GM12891 (cell line): ENCODE results near the gene CAPN10.
A peak's percentile ranks its signal among the peaks of the same experiment; 100 is the strongest.

Experiments
- DNase-seq: peaks from one replicate; pipeline ENCODE4 v3.0.0; 2011; ENCODE audit warnings: low spot score; ENCODE audit not compliant: insufficient read length
- FAIRE-seq: peaks from 2 replicates; lab custom pipeline; 2011; peaks lifted over from hg19 to GRCh38; lab: Jason Lieb, UNC
- PAX5 ChIP-seq: IDR thresholded peaks from 2 replicates; pipeline ENCODE4 v1.6.1; 2011; ENCODE audit warnings: low read length, moderate library complexity, mild to moderate bottlenecking; ENCODE audit not compliant: insufficient read depth, severe bottlenecking
- POLR2A ChIP-seq: IDR thresholded peaks from 2 replicates; pipeline ENCODE4 v1.6.1; 2011; ENCODE audit warnings: low read depth, low read length, control low read depth
- POLR2AphosphoS5 ChIP-seq: IDR thresholded peaks from 2 replicates; pipeline ENCODE4 v1.6.1; 2011; ENCODE audit warnings: low read depth, low read length, control low read depth
- POU2F2 ChIP-seq: IDR thresholded peaks from 2 replicates; pipeline ENCODE4 v1.6.1; 2011; ENCODE audit warnings: low read depth, mild to moderate bottlenecking, control low read depth, low read length, moderate library complexity
- SPI1 ChIP-seq: IDR thresholded peaks from 2 replicates; pipeline ENCODE4 v1.6.1; 2011; ENCODE audit warnings: low read depth, low read length, control low read depth
- TAF1 ChIP-seq: IDR thresholded peaks from 2 replicates; pipeline ENCODE4 v1.6.1; 2011; ENCODE audit warnings: low read depth, low read length, control low read depth

Gene CAPN10

DNA sequence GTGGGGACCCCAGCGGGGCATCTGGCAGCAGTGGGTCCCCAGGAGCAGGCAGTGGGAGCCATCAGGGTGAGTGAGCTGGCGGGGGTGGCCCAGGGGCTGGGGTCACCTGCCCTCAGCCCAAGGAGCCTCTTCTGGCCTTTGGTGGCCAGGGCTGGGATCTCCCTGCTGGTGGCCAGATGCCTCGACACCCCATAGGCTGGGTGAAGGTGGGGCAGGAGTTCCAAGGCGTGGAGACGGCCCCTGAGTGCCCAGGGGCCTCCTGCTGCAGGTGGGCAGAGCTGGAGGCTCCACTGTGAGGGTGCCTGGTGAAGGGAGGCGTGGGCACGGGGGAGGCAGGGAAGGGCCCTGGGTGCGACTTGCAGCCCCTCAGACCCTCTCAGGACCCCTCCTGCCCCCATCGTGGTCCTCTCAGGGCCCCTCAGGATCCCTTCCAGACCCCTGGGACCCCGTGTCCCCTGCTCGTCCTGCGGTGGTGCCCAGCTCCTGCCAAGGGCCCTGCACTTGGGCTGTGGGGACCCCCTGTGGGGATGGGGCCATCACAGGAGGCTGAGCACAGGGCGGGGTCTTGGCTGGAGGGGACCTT is 33.7 kb downstream of the CAPN10 start:
- no peak for DNase-seq
- no peak for FAIRE-seq
- TF ChIP-seq PAX5 (no peak), TAF1 (no peak), POLR2AphosphoS5 (no peak), POU2F2 (no peak), POLR2A (no peak), SPI1 (no peak)

- TF ChIP-seq POLR2A (no peak), SPI1 (peak; percentile 83)
- DNase-seq (no peak), FAIRE-seq (no peak)
Measured at GRCh38 chr2:240620859-240621258, 34.3 kb downstream of the CAPN10 start.

DNA sequence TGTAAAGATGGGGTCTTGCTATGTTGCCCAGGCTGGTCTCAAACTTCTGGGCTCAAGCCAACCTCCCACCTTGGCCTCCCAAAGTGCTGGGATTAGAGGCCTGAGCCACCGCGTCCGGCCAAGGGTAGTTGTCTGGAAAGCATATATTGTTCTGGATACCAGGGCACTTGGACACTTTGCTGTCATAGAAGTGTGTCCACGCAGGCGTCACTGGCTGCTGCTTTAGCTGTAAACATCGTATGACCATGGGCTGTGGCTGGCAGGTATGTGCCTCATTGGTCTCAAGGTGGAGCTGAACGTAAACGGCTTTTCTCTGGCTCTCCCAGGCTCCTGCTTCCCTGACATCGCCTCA is 35.5 kb downstream of the CAPN10 start:
- DNase-seq (no peak), FAIRE-seq (no peak)
- TF ChIP-seq SPI1 (no peak), TAF1 (no peak), POLR2A (no peak), PAX5 (no peak)

DNA sequence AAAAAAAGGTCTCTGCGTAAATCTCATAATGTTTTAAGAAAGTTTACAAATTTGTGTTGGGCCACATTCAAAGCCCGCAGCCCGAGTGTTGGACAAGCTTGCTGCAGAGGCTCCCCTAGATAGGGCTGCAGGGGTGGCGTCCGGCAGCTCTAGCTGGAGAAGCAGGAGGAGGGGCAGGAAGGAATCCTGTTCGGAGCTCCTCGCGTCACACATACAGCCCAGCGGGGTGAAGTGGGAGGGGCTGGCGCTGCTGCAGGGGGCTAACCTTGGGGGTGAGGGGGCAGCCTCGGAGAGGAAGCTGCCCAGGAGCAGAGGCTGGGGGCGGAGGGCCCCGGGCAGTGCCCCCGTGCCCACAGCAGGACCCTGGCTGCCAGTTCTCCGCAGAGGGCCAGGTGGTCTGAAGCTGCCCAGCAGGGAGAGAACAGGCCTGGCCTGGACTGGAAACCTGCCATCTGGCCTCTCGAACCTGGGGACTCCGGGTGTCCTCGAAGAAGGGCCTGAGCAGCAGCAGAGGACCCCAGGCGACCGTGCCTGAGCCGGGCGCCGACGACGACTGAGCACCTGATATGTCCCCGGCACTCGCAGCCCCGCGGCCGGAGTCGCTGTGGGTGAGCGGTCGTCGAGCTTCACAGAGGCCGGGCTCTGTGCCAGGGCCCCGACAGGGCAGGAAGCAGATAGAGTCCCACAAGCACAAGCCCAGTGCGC is 36.1 kb downstream of the CAPN10 start:
- TF ChIP-seq POU2F2 (no peak), SPI1 (no peak)
- DNase-seq (no peak), FAIRE-seq (no peak)

GRCh38 chr2:240623531-240624010 is 37.0 kb downstream of the CAPN10 start:
- no peak for TF ChIP-seq POU2F2
- no peak for TF ChIP-seq TAF1
- TF ChIP-seq POLR2A = no peak
- no peak for TF ChIP-seq SPI1
- no peak for TF ChIP-seq PAX5
- TF ChIP-seq POLR2AphosphoS5 = no peak
- no peak for DNase-seq
- no peak for FAIRE-seq

- DNase-seq (no peak), FAIRE-seq (no peak)
- no peak for TF ChIP-seq TAF1
- no peak for TF ChIP-seq POLR2A
- TF ChIP-seq POU2F2 = no peak
- TF ChIP-seq PAX5 = no peak
- no peak for TF ChIP-seq POLR2AphosphoS5
- TF ChIP-seq SPI1 = no peak
Measured at GRCh38 chr2:240624011-240624949, 37.7 kb downstream of the CAPN10 start.

DNA sequence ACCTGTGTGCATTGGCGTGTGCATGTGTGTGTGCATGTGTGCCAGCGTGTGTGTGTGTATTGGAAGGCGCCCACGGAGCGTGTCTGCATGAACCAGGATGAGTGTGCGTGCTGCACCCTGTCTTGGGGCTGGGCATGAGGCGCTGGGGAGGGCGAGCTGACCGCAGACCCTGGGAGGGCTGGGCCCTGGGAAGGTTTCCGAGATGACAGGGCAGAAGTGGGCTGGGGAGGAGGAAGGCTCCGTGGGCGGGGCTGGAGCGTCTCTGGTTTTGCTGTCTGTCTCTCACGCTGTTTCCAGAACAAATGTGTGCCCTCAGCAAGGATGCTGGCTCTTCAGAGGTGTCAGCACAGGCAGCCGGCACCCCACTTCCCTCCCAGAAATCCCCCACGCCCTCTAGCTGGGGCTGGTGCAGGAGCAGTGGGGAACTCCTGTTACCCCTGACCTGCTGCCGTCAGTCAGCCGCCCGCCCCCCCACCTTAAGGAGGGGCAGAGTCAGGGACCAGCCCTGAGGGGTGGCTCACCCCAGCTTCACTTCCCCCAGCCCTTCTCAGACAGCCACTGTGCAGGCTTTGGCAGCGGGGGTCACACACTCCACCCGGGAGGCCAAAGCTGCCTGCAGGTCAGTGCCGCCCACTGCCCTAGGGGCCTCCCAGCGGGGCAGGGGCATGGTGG is 38.6 kb downstream of the CAPN10 start, which contains the start of gene GPR35:
GPR35 (plus strand) TSS at position 531 of the 672 bp plus-strand sequence. CDS start 4,473 bp downstream, outside the sequence.
- FAIRE-seq = no peak
- TF ChIP-seq POLR2A (no peak), TAF1 (no peak), PAX5 (no peak), POU2F2 (no peak), SPI1 (peak; percentile 68)
- DNase-seq = no peak

- TF ChIP-seq SPI1 (peak; percentile 82), POLR2A (no peak), PAX5 (no peak), POU2F2 (no peak), POLR2AphosphoS5 (no peak)
- FAIRE-seq = no peak
- no peak for DNase-seq
Measured at GRCh38 chr2:240626531-240627300, 40.2 kb downstream of the CAPN10 start.
